ENCODE results near the gene IGBP1. TPM values are rescaled to one million over a fixed set of nuclear protein-coding genes. Genes with fewer than 3 reads are reported as not detected.

The IGBP1 gene
- total RNA-seq, 1 experiment from 2014 or later, result 41.6 TPM

DNA sequence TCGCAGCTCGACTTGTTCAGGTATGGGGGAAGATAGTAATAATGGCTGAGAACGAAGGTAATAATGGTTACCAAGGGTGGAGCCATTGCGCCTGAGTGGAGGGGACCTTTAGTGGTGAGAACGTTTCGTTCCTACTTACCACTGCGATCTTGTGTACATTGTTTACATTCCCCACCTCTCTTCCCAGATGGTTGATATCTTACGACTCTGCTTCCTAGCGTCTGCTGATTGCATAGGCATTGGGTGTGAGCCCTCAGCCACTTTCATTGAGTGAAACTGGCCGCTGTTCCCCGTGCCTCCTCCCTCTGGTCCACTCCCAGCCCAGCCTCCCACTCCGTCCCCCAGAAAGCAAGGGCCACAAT lies 850 bp downstream of the IGBP1 start:
- ChIA-PET CTCF (interaction anchor here (0.8 to 1.8 kb wide), 6 partner anchors 34 to 631 kb away, joined by 3 to 9 read pairs (median 6); partner anchors contain the start of genes KIF4A and PDZD11), POLR2A (interaction anchor here (1.2 to 1.4 kb wide), 3 partner anchors 34 to 300 kb away, joined by 4 to 19 read pairs (median 7); no protein-coding TSS in a partner anchor)
- no peaks in the 10 kb centered on the region for H3K9me3 ChIP-seq
- TF ChIP-seq CTCF (IDR thresholded peaks at IDR 0.05; ENCODE audit: insufficient read depth in 1 of 2, low read depth in 1 of 2, low read length in 1 of 2, severe bottlenecking in 1 of 2, unreplicated experiment in 1 of 2), result no peak
- Mint-ChIP-seq H3K4me1 (ENCODE audit: low read depth, unreplicated experiment) (no peaks in the 10 kb centered on the region), H3K27ac (ENCODE audit: unreplicated experiment) (peak overlapping the region; percentile 100), H3K4me3 (ENCODE audit: unreplicated experiment) (peak overlapping the region; percentile 99), H3K27me3 (ENCODE audit: insufficient read depth, unreplicated experiment) (no peaks in the 10 kb centered on the region), H3K9me3 (ENCODE audit: unreplicated experiment) (no peaks in the 10 kb centered on the region), H3K36me3 (ENCODE audit: insufficient read depth, unreplicated experiment) (peaks cover 36% of the 10 kb centered on the region)
- peak overlapping the region; percentile 68 for H3K4me3 ChIP-seq (ENCODE audit: low read depth, low read length)
- H3K4me1 ChIP-seq, result no peaks in the 10 kb centered on the region
- BruUV-seq (replicated peaks), result TSS peak; percentile 58
- no peaks in the 10 kb centered on the region for H3K27me3 ChIP-seq (replicated peaks; ENCODE audit: control insufficient read depth, insufficient read depth, low read length)
- no peaks in the 10 kb centered on the region for H3K36me3 ChIP-seq (ENCODE audit: control insufficient read depth, insufficient read depth, low read length)
- intact Hi-C loops (cut with micrococcal nuclease; ENCODE audit: unreplicated experiment), result no loop called here
- peak in 1 of 2 experiments; percentile 32 for DNase-seq

- Mint-ChIP-seq H3K27ac (ENCODE audit: unreplicated experiment) (no peak overlapping the region), H3K36me3 (ENCODE audit: insufficient read depth, unreplicated experiment) (peaks cover 45% of the 10 kb centered on the region), H3K4me3 (ENCODE audit: unreplicated experiment) (no peak overlapping the region), H3K27me3 (ENCODE audit: insufficient read depth, unreplicated experiment) (no peaks in the 10 kb centered on the region), H3K9me3 (ENCODE audit: unreplicated experiment) (no peaks in the 10 kb centered on the region), H3K4me1 (ENCODE audit: low read depth, unreplicated experiment) (no peaks in the 10 kb centered on the region)
- TF ChIP-seq CTCF (IDR thresholded peaks at IDR 0.05; ENCODE audit: insufficient read depth in 1 of 2, low read depth in 1 of 2, low read length in 1 of 2, severe bottlenecking in 1 of 2, unreplicated experiment in 1 of 2), result no peak
- Histone ChIP-seq H3K36me3 (ENCODE audit: control insufficient read depth, insufficient read depth, low read length) (no peaks in the 10 kb centered on the region), H3K4me3 (ENCODE audit: low read depth, low read length) (no peak overlapping the region), H3K9me3 (no peaks in the 10 kb centered on the region), H3K4me1 (no peaks in the 10 kb centered on the region), H3K27me3 (replicated peaks; ENCODE audit: control insufficient read depth, insufficient read depth, low read length) (no peaks in the 10 kb centered on the region)
- DNase-seq, result no peak
- BruUV-seq (replicated peaks), result no TSS peak
- POLR2A ChIA-PET, result no interaction called here
- intact Hi-C loops (cut with micrococcal nuclease; ENCODE audit: unreplicated experiment), result no loop called here
- CTCF ChIA-PET, result no interaction called here
Observed at GRCh38 chrX:70138622-70139021, 5.4 kb downstream of the IGBP1 start.

GRCh38 chrX:70139736-70140135 lies 6.5 kb downstream of the IGBP1 start:
- H3K9me3 Mint-ChIP-seq (ENCODE audit: unreplicated experiment), result no peaks in the 10 kb centered on the region
- no peak for TF ChIP-seq CTCF (IDR thresholded peaks at IDR 0.05; ENCODE audit: insufficient read depth in 1 of 2, low read depth in 1 of 2, low read length in 1 of 2, severe bottlenecking in 1 of 2, unreplicated experiment in 1 of 2)
- CTCF ChIA-PET, result no interaction called here

More at GRCh38 chrX:70139736-70140135, 6.5 kb downstream of the IGBP1 start:
- H3K36me3 ChIP-seq (ENCODE audit: control insufficient read depth, insufficient read depth, low read length), result no peaks in the 10 kb centered on the region
- H3K4me3 Mint-ChIP-seq (ENCODE audit: unreplicated experiment), result no peak overlapping the region
- BruUV-seq (replicated peaks), result no TSS peak
- H3K4me3 ChIP-seq (ENCODE audit: low read depth, low read length), result no peak overlapping the region
- H3K27ac Mint-ChIP-seq (ENCODE audit: unreplicated experiment), result no peak overlapping the region
- H3K9me3 ChIP-seq, result no peaks in the 10 kb centered on the region
- intact Hi-C loops (cut with micrococcal nuclease; ENCODE audit: unreplicated experiment), result no loop called here
- POLR2A ChIA-PET, result no interaction called here
- H3K36me3 Mint-ChIP-seq (ENCODE audit: insufficient read depth, unreplicated experiment), result peaks cover 41% of the 10 kb centered on the region
- DNase-seq, result no peak
- no peaks in the 10 kb centered on the region for H3K27me3 Mint-ChIP-seq (ENCODE audit: insufficient read depth, unreplicated experiment)
- H3K27me3 ChIP-seq (replicated peaks; ENCODE audit: control insufficient read depth, insufficient read depth, low read length), result no peaks in the 10 kb centered on the region
- H3K4me1 ChIP-seq, result no peaks in the 10 kb centered on the region
- H3K4me1 Mint-ChIP-seq (ENCODE audit: low read depth, unreplicated experiment), result no peaks in the 10 kb centered on the region

Measured in Caco-2 (cell line).